H7 (cell line): ENCODE results near the gene FZD7. TPM values are rescaled to one million over a fixed set of nuclear protein-coding genes. Genes with fewer than 3 reads are reported as not detected.

Experiments used
- DNase-seq: peaks from one replicate; pipeline ENCODE4 v3.0.0; 2012
- H3K27me3 ChIP-seq: 2 replicates; pipeline ENCODE4 v1.6.0; 2011; ENCODE audit warnings: mild to moderate bottlenecking, low read length; ENCODE audit not compliant: control insufficient read depth, insufficient read depth
- H3K36me3 ChIP-seq: replicated peaks from 2 replicates; pipeline ENCODE4 v1.5.1; 2011; ENCODE audit warnings: low read length; ENCODE audit not compliant: control insufficient read depth, insufficient read depth
- H3K4me3 ChIP-seq: 2 replicates; pipeline ENCODE4 v1.5.1; 2011; ENCODE audit warnings: low read depth, mild to moderate bottlenecking, control low read depth, low read length, moderate library complexity; ENCODE audit not compliant: insufficient read depth
- total RNA-seq: library from RNA; depleted of rRNA; stranded (reverse); fragments of >200 nt; shearing (Covaris generic); gene quantifications from 2 replicates; pipeline ENCODE4 v1.2.3, GENCODE V29; 2014

FZD7 gene
- total RNA-seq, 1 experiment from 2014 or later, result 114 TPM

GRCh38 chr2:202023198-202023903 is 10.3 kb upstream of the FZD7 start:
- H3K36me3 ChIP-seq, result no peaks in the 10 kb centered on the region
- DNase-seq, result peak; percentile 78
- peaks cover 11% of the 10 kb centered on the region for H3K27me3 ChIP-seq
- H3K4me3 ChIP-seq, result no peak overlapping the region

- no peak overlapping the region for H3K4me3 ChIP-seq
- no peaks in the 10 kb centered on the region for H3K36me3 ChIP-seq
These were observed 9.8 kb upstream of the FZD7 start for GRCh38 chr2:202023904-202024266.

GRCh38 chr2:202024871-202025270 is 8.8 kb upstream of the FZD7 start:
- Histone ChIP-seq H3K27me3 (peaks cover 11% of the 10 kb centered on the region), H3K4me3 (no peak overlapping the region), H3K36me3 (no peaks in the 10 kb centered on the region)
- no peak for DNase-seq

More at GRCh38 chr2:202023904-202024266, 9.8 kb upstream of the FZD7 start:
- peaks cover 11% of the 10 kb centered on the region for H3K27me3 ChIP-seq
- peak; percentile 30 for DNase-seq

GRCh38 chr2:202025816-202026215 is 7.8 kb upstream of the FZD7 start:
- Histone ChIP-seq H3K36me3 (no peaks in the 10 kb centered on the region), H3K27me3 (peaks cover 11% of the 10 kb centered on the region), H3K4me3 (no peak overlapping the region)
- no peak for DNase-seq

- Histone ChIP-seq H3K27me3 (peaks cover 11% of the 10 kb centered on the region), H3K36me3 (no peaks in the 10 kb centered on the region), H3K4me3 (no peak overlapping the region)
- DNase-seq, result no peak
These were observed 7.1 kb upstream of the FZD7 start for GRCh38 chr2:202026507-202026906.

- no peak for DNase-seq
- peaks cover 17% of the 10 kb centered on the region for H3K27me3 ChIP-seq
- H3K4me3 ChIP-seq, result no peak overlapping the region
- H3K36me3 ChIP-seq, result peaks cover 1% of the 10 kb centered on the region
These were observed 3.0 kb upstream of the FZD7 start for GRCh38 chr2:202030691-202031090.

GRCh38 chr2:202031246-202031951 is 2.3 kb upstream of the FZD7 start:
- peak; percentile 58 for DNase-seq
- H3K4me3 ChIP-seq, result no peak overlapping the region; the same call in 1 of the 2 replicates
- H3K36me3 ChIP-seq, result peaks cover 6% of the 10 kb centered on the region
- peaks cover 14% of the 10 kb centered on the region for H3K27me3 ChIP-seq

- Histone ChIP-seq H3K27me3 (peaks cover 11% of the 10 kb centered on the region; the same call in 1 of the 2 replicates), H3K4me3 (peak overlapping the region; percentile 87), H3K36me3 (peaks cover 6% of the 10 kb centered on the region)
- peak; percentile 87 for DNase-seq
These were observed 774 bp upstream of the FZD7 start for GRCh38 chr2:202032846-202033316.

- peaks cover 6% of the 10 kb centered on the region for H3K36me3 ChIP-seq
- peak; percentile 63 for DNase-seq
- peaks cover 11% of the 10 kb centered on the region; the same call in 1 of the 2 replicates for H3K27me3 ChIP-seq
- H3K4me3 ChIP-seq, result peak overlapping the region; percentile 84
These were observed 814 bp downstream of the FZD7 start for GRCh38 chr2:202034249-202035088.

GRCh38 chr2:202035089-202035940 is 1.7 kb downstream of the FZD7 start:
- peak; percentile 57 for DNase-seq
- peak overlapping the region; percentile 84 for H3K4me3 ChIP-seq
- peaks cover 11% of the 10 kb centered on the region; the same call in 1 of the 2 replicates for H3K27me3 ChIP-seq
- H3K36me3 ChIP-seq, result peaks cover 6% of the 10 kb centered on the region

GRCh38 chr2:202035941-202036372 is 2.3 kb downstream of the FZD7 start:
- DNase-seq, result no peak
- Histone ChIP-seq H3K27me3 (peaks cover 11% of the 10 kb centered on the region; the same call in 1 of the 2 replicates), H3K4me3 (peak overlapping the region; percentile 84), H3K36me3 (peaks cover 6% of the 10 kb centered on the region)

- peak; percentile 56 for DNase-seq
- Histone ChIP-seq H3K4me3 (peak overlapping the region; percentile 84), H3K27me3 (peaks cover 11% of the 10 kb centered on the region; the same call in 1 of the 2 replicates), H3K36me3 (peaks cover 6% of the 10 kb centered on the region)
These were observed 3.0 kb downstream of the FZD7 start for GRCh38 chr2:202036601-202037037.

- DNase-seq, result no peak
- Histone ChIP-seq H3K36me3 (peaks cover 6% of the 10 kb centered on the region), H3K27me3 (peaks cover 11% of the 10 kb centered on the region; the same call in 1 of the 2 replicates), H3K4me3 (peak overlapping the region; percentile 84)
These were observed 3.4 kb downstream of the FZD7 start for GRCh38 chr2:202037086-202037485.
